Ovary (tissue), 9 donors: ENCODE results near the gene U2AF1L4. TPM values are rescaled to one million over a fixed set of nuclear protein-coding genes. Genes with fewer than 3 reads are reported as not detected.

Experiments
- DNase-seq, 5 donors: peaks; one replicate each; pipeline ENCODE4 v3.0.0-alpha.2; 2019 to 2020
- H3K27ac ChIP-seq, 2 donors: fragments of 200-600 bp; one replicate each; pipeline versions ENCODE4 v1.5.1 to v1.8.0; 2019 to 2022
- H3K27me3 ChIP-seq: fragments of 200-600 bp; one replicate; pipeline ENCODE4 v1.8.0; 2022
- H3K36me3 ChIP-seq: fragments of 200-600 bp; sonication (generic); one replicate; pipeline ENCODE4 v1.5.1; 2019
- H3K4me1 ChIP-seq: one replicate; pipeline ENCODE4 v1.8.1; 2013; ENCODE audit warnings: mild to moderate bottlenecking, moderate library complexity; ENCODE audit not compliant: insufficient read depth
- H3K4me3 ChIP-seq: fragments of 200-600 bp; sonication (generic); one replicate; pipeline ENCODE4 v1.5.1; 2017
- H3K9me3 ChIP-seq, 2 donors: fragments of 200-600 bp in 1 of 2; sonication (generic) in 1 of 2; one replicate each; pipeline versions ENCODE4 v1.5.1 to v1.8.1; 2013 to 2019; ENCODE audit warnings: mild to moderate bottlenecking in 1 of 2, moderate library complexity in 1 of 2
- EP300 ChIP-seq: sonication (generic); formaldehyde crosslinking; IDR thresholded peaks from one replicate; pipeline ENCODE4 v1.6.1; 2017; ENCODE audit warnings: antibody characterized with exemption
- POLR2A ChIP-seq: fragments of 450-650 bp; IDR thresholded peaks from one replicate; pipeline ENCODE4 v1.6.1; 2017; ENCODE audit warnings: antibody characterized with exemption, mild to moderate bottlenecking, moderate library complexity
- WGBS, 3 donors: extraction: QIAGEN DNeasy Blood & Tissue Kit in 1 of 3; methylation state at CpG; one replicate each; pipeline versions ENCODE4 v1.1.5 to v1.1.7; 2013 to 2017; 5-methylcytosine and 5-hydroxymethylcytosine counted together
- intact Hi-C, 4 donors: fragments of 100-400 bp; cut with DNase I; formaldehyde crosslinking; loops; one replicate each; pipeline versions ENCODE4 v1.11.0 to v1.15.1; 2022 to 2023
- polyA plus RNA-seq, 2 donors: library from polyadenylated mRNA; stranded (reverse); fragments of 200-250 nt in 1 of 2; fragments of 350-450 nt in 1 of 2; fragmentation: Illumina TruSeq in 1 of 2; extraction: RNeasy Lipid Tissue Mini Kit (QIAGEN cat#74804) in 1 of 2; gene quantifications; one replicate each; pipeline ENCODE4 v1.2.3, GENCODE V29; 2013 to 2014
- total RNA-seq, 7 donors: library from RNA; depleted of rRNA in 2 of 7; stranded (reverse); fragments of >200 nt in 2 of 7; fragmentation: NEBNext Ultra II Directional in 3 of 7; extraction: Animal tissue kit (Norgen Biotek cat#: 25700) in 3 of 7; gene quantifications; one replicate each; pipeline versions ENCODE4 v1.1.0 to v1.2.4, GENCODE V29; 2016 to 2023
- TF ChIP-seq, protein P1 (sequence below), 3 donors: fragments of 450-650 bp in 2 of 3; fragments of 200-600 bp in 1 of 3; IDR thresholded peaks; one replicate each; pipeline versions ENCODE4 v1.5.1 to v1.8.0; 2016 to 2022; ENCODE audit warnings: antibody characterized with exemption in 3 of 3, mild to moderate bottlenecking in 1 of 3
- donor health status: DM: no; HTN: no; CAD: no; lungs with moderate emphysema.
- donor health status: DM: no; HTN: no; CAD: no.
- donor health status: Bipolar disorder and iron deficiency.
- donor health status: DM: yes; HTN: yes; CAD: no.
- donor health status: DM: no; HTN: no; CAD: no.
- donor health status: DM: yes; HTN: yes; CAD: no.

The U2AF1L4 gene
- total and polyA plus RNA-seq, 9 donors: 16.7 to 37.7 (median 25.6) TPM

DNA sequence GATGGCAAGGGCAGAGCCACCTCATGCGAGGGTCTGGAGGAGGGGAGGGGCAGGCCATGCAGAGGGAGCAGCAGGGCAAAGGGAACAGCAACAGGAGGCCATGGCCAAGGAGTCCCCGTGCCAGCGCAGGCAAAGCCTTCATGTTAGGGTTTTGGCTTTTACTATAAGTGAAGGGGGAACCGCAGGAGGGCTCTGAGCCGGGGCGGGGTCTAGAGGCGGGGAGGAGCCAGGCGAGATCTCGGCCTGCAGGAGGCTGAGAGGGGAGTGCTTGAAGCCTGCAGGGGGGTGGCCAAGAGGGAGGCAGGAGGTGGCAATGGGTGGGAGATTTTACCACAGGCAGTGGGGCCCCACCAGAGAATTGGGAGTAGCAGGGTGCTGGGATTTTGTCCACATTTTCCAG, 36.4 kb upstream of the U2AF1L4 start:
- TF ChIP-seq EP300 (no peak), POLR2A (no peak)
- TF ChIP-seq, protein P1, sequence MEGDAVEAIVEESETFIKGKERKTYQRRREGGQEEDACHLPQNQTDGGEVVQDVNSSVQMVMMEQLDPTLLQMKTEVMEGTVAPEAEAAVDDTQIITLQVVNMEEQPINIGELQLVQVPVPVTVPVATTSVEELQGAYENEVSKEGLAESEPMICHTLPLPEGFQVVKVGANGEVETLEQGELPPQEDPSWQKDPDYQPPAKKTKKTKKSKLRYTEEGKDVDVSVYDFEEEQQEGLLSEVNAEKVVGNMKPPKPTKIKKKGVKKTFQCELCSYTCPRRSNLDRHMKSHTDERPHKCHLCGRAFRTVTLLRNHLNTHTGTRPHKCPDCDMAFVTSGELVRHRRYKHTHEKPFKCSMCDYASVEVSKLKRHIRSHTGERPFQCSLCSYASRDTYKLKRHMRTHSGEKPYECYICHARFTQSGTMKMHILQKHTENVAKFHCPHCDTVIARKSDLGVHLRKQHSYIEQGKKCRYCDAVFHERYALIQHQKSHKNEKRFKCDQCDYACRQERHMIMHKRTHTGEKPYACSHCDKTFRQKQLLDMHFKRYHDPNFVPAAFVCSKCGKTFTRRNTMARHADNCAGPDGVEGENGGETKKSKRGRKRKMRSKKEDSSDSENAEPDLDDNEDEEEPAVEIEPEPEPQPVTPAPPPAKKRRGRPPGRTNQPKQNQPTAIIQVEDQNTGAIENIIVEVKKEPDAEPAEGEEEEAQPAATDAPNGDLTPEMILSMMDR (IDR thresholded peaks at IDR 0.05): no peak
- Histone ChIP-seq H3K4me1 (no peaks in the 10 kb centered on the region), H3K9me3 (no peaks in the 10 kb centered on the region), H3K27ac (no peak overlapping the region), H3K27me3 (no peaks in the 10 kb centered on the region), H3K36me3 (no peaks in the 10 kb centered on the region), H3K4me3 (no peak overlapping the region)
- intact Hi-C loops: loop anchor here in 1 of 4 donors (10.0 kb wide), 1 partner anchor 143 kb away; no protein-coding TSS in a partner anchor
- 73 to 78% (median 76%) methylated on average over 9 of the region's 9 CpGs for WGBS, 3 donors
- DNase-seq: no peak

DNA sequence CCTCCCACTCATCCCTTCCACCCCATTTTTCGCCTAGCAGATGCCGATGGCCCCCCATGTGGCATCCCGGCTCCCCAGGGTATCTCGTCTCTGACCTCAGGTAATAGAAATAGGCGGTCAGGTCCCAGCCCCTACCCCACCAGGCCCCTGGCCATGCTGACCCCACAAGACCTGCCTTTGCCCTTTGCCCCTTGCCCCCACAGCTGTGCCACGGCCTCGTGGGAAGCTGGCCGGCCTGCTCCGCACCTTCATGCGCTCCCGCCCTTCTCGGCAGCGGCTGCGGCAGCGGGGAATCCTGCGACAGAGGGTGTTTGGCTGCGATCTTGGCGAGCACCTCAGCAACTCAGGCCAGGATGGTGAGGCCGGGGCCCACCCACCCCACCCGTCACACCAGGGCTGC, 35.5 kb upstream of the U2AF1L4 start:
- 87 to 92% (median 90%) methylated on average over 19 to 20 of the region's 20 CpGs for WGBS, 3 donors
- Histone ChIP-seq H3K36me3 (no peaks in the 10 kb centered on the region), H3K27me3 (no peaks in the 10 kb centered on the region), H3K9me3 (no peaks in the 10 kb centered on the region), H3K27ac (no peak overlapping the region), H3K4me1 (peaks cover 3% of the 10 kb centered on the region), H3K4me3 (no peak overlapping the region)
- DNase-seq: peak in 1 of 5 donors; percentile 22
- no peak for TF ChIP-seq EP300
- no peak for TF ChIP-seq POLR2A
- TF ChIP-seq, protein P1 (IDR thresholded peaks at IDR 0.05): no peak
- intact Hi-C loops: loop anchor here in 1 of 4 donors (10.0 kb wide), 1 partner anchor 144 kb away; no protein-coding TSS in a partner anchor

DNA sequence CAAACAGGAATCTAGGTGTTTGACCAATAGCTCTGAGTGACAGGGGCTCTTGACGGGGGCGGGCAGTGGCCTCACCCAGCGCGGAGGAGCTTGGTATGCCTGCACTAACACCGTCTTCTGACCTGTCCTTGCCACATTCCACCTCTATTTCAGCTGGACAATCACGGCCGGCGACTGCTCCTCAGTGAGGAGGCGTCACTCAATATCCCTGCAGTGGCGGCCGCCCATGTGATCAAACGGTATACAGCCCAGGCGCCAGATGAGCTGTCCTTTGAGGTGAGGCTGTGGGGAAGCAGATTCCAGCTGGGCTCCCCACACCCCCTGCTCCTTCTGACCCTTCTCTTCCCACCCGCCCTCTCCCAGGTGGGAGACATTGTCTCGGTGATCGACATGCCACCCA, 34.8 kb upstream of the U2AF1L4 start:
- intact Hi-C loops: loop anchor here in 1 of 4 donors (10.0 kb wide), 1 partner anchor 145 kb away; no protein-coding TSS in a partner anchor
- WGBS, 3 donors: 88 to 95% (median 93%) methylated on average over 16 of the region's 16 CpGs

DNA sequence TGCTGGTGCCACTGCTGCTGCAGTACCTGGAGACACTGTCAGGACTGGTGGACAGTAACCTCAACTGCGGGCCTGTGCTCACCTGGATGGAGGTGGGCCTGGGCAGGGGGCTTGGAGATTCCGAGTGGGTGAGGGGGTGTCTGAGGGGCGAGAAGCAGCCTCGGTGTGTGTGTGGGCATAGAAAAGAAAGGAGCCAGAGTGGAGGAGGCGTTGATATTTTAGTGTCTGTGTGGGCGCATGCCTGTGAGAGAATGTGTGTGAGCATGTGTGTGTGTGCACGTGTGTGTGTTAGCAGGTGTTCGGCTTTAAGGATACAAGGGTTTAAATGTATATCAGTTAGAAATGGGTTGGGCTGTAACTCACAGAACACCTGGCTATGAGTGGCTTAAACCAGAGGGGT, 33.8 kb upstream of the U2AF1L4 start:
- H3K36me3 ChIP-seq: no peaks in the 10 kb centered on the region
- 87 to 89% (median 88%) methylated on average over 8 of the region's 8 CpGs for WGBS, 3 donors
- intact Hi-C loops: loop anchor here in 1 of 4 donors (5.0 kb wide), 1 partner anchor 153 kb away; no protein-coding TSS in a partner anchor

More for the DNA sequence above, 34.8 kb upstream of the U2AF1L4 start:
- H3K4me3 ChIP-seq: no peak overlapping the region
- H3K27me3 ChIP-seq: no peaks in the 10 kb centered on the region
- H3K36me3 ChIP-seq: no peaks in the 10 kb centered on the region
- TF ChIP-seq EP300 (no peak), POLR2A (no peak)
- TF ChIP-seq, protein P1 (IDR thresholded peaks at IDR 0.05): no peak
- H3K4me1 ChIP-seq: peaks cover 3% of the 10 kb centered on the region
- no peak for DNase-seq
- no peak overlapping the region for H3K27ac ChIP-seq
- no peaks in the 10 kb centered on the region for H3K9me3 ChIP-seq

More for the DNA sequence above, 33.8 kb upstream of the U2AF1L4 start:
- Histone ChIP-seq H3K4me1 (peaks cover 7% of the 10 kb centered on the region), H3K9me3 (no peaks in the 10 kb centered on the region), H3K4me3 (no peak overlapping the region), H3K27ac (no peak overlapping the region), H3K27me3 (no peaks in the 10 kb centered on the region)
- DNase-seq: no peak
- TF ChIP-seq, protein P1 (IDR thresholded peaks at IDR 0.05): no peak
- TF ChIP-seq POLR2A (no peak), EP300 (no peak)
